Body of pancreas (tissue), 4 donors: ENCODE results near the gene KIF12.

Experiments used
- POLR2A ChIP-seq, 3 donors: fragments of 450-650 bp; IDR thresholded peaks; one replicate each; pipeline ENCODE4 v1.6.1; 2016; ENCODE audit warnings: antibody characterized with exemption in 3 of 3, mild to moderate bottlenecking in 2 of 3
- TF ChIP-seq, protein P1 (sequence below), 7 experiments: fragments of 450-650 bp in 4 of 7; fragments of 200-600 bp in 3 of 7; sonication (generic) in 3 of 7; IDR thresholded peaks; one replicate each; pipeline ENCODE4 v1.5.1; 2016 to 2019; ENCODE audit warnings: antibody characterized with exemption in 7 of 7

DNA sequence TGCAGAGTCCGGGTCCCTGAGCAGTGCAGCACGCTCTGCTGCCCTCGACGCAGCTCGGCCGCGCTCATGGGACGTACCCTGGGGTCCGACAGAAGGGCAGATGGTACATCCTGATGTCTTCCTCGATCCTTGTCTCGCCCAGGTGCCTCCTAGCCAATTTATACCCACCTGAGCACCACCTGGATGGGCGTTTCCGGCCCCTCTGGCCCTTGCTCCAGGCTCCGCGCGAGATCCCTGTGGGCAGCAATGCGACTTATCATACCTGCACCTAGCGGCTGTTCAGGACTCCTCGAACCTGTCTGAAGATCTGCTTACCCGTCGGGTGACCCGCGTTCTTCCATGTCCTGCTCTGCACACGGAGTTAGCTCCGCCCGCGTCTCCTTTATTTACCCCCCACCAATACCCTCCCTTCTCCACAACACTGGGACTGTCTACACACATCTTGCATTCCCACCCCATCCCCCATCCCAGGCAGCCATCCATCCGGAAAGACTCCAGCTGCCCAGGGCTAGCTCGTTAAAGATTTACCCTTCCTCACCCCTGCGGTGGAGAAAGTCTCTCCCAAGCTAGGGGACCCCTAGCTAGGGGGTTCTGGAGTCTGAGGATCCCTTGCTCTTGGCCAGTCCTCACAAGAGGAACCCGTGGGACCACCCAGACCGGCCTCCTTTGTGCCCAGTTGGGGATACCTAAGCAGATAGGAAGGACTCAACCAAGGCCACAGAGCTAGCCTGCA lies at the start of gene KIF12:
- TF ChIP-seq, protein P1, sequence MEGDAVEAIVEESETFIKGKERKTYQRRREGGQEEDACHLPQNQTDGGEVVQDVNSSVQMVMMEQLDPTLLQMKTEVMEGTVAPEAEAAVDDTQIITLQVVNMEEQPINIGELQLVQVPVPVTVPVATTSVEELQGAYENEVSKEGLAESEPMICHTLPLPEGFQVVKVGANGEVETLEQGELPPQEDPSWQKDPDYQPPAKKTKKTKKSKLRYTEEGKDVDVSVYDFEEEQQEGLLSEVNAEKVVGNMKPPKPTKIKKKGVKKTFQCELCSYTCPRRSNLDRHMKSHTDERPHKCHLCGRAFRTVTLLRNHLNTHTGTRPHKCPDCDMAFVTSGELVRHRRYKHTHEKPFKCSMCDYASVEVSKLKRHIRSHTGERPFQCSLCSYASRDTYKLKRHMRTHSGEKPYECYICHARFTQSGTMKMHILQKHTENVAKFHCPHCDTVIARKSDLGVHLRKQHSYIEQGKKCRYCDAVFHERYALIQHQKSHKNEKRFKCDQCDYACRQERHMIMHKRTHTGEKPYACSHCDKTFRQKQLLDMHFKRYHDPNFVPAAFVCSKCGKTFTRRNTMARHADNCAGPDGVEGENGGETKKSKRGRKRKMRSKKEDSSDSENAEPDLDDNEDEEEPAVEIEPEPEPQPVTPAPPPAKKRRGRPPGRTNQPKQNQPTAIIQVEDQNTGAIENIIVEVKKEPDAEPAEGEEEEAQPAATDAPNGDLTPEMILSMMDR (IDR thresholded peaks at IDR 0.05), result peak in 2 of 7 experiments; percentile 35 to 44
- TF ChIP-seq POLR2A (IDR thresholded peaks at IDR 0.05), result peak in 2 of 3 donors; percentile 57 to 63
